Suppressor macrophage treated with lipopolysaccharide for 1 hour (primary cell): ENCODE data around the gene USP24.
A peak's percentile ranks its signal among the peaks of the same experiment; 100 is the strongest.

Source experiments
- DNase-seq, 3 donors: peaks; one replicate each; pipeline ENCODE4 v3.0.0-alpha.2; 2020 to 2022

USP24 gene

DNA sequence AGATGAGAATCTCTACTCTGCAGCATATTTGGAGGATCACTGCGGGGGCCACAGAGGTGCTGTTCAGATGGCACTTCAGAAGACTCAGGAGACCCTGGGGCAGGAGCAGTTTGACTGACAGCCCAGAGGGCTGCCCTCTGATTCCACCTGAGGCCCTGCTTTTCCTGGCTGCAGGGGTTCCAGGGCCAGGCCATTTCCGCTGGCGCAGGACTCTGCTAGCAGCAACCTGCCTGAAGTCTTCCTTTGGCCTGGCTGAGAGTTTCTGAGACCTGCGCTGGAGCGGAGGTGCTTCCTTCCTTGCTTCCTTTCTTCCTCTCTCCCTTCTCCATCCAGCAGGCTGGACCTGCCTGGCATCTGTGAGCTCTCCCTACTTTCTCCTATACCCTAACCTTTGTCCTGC, 164.0 kb downstream of the USP24 start:
- no peak for DNase-seq

DNA sequence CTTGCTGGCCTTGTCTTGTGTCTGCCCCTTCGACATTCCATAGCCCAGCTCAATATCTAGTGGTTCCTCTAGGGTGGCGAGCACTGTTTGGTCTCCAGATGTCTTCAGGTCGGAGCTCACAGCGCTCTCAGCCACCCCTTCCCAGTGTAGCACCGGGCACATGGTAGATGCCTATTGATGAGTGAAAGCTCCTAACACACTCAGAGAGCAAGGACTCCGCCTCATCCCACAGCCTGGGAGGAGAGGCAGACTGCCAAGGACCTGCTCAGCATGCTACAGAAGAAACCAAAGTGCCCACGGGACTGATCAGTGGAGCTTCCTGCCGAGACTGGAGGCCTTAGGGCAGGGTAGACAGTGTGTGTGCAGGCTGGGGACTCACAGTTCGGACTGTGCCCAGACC, 164.9 kb downstream of the USP24 start:
- no peak for DNase-seq

GRCh38 chr1:55049914-55050278, 165.3 kb downstream of the USP24 start:
- no peak for DNase-seq

DNA sequence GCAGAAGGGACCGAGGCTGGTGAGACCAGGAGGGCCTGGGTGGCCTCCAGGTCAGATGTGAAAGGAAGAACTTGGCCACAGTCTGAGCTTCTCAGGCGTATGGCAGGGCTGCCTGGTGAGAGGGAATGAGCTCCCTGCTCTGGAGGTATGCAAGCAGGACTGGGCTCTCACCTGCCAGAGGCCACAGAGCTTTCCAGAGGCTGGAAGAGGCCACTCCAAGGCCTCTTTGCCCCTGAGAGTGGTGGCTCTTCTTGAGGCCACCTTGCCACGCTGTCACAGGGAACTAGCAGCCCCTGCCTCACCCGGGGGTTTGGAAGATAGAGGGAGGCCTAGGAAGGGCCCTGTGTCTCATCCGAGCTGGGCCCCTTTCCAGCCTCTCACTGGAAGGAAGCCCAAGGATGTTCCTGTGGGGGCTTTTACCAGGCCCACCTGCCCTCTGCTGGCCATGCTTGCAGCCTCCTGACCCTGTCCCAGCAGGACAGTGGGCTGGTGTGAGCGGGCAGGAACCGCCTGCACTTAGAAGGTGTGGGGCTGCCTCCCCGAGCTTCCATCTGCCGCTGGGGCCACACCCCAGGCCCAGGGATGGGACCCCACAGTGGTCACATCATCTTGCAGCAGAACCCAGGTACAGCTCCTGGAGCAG, 165.8 kb downstream of the USP24 start:
- DNase-seq, result no peak

GRCh38 chr1:55048453-55049270, 166.5 kb downstream of the USP24 start:
- no peak for DNase-seq

GRCh38 chr1:55047611-55048010, 167.6 kb downstream of the USP24 start:
- DNase-seq, result no peak

GRCh38 chr1:55046871-55047270, 168.3 kb downstream of the USP24 start:
- no peak for DNase-seq

DNA sequence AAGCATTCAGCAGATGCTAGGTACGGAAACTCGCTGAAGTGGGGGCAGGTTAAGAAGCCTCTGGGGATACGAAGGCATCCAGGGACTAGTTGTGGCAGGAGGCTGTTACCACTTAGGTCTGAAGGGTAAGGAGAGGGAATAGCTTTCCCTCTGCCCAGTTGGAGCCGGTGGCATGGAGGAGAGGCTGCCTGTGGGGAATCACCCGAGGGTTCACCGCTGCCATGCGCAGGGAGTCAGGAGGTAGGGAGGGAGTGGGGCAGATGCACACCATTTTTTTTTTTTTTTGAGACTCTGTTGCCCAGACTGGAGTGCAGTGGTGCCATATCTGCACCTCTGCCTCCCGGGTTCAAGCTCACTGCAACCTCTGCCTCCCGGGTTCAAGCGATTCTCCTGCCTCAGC, 169.7 kb downstream of the USP24 start:
- DNase-seq, result no peak

- no peak for DNase-seq
Observed at GRCh38 chr1:55044617-55045397, 170.4 kb downstream of the USP24 start.

GRCh38 chr1:55043726-55044125, 171.4 kb downstream of the USP24 start:
- no peak for DNase-seq

DNA sequence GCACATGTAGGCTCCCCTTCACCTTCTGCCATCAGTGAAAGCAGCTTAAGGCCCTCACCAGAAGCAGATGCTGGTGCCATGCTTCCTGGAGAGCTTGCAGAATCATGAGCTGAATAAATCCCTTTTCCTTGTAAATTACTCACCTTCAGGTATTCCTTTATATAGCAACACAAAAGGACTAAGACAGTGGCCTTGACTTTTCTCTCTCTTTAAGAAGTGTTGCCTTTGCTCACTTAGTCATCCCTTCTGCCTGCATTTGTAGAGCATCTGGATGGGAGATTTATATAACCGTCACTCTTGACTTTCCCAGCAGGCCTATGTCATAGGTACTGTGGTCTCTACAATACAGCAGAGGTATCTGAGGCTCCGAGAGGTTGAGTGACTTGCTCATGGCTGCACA, 172.2 kb downstream of the USP24 start:
- DNase-seq, result no peak

DNA sequence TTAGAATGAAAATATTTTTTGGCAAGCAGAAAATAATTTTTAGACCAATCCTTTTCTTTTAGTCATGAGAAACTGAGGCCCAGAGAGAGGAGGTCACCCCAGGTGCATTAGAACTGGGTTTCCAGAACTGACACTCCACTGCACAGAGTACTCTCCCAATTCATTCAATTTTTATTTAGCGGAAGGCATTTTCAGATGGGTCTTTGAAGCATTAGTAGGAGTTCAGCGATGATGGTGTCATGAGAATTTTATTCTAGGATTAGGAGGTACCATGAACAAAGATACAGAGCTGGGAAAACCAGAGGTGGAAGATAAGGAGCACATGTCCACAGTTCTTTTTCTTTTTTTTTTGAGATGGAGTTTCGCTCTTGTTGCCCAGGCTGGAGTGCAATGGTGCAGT, 173.6 kb downstream of the USP24 start:
- no peak for DNase-seq

DNA sequence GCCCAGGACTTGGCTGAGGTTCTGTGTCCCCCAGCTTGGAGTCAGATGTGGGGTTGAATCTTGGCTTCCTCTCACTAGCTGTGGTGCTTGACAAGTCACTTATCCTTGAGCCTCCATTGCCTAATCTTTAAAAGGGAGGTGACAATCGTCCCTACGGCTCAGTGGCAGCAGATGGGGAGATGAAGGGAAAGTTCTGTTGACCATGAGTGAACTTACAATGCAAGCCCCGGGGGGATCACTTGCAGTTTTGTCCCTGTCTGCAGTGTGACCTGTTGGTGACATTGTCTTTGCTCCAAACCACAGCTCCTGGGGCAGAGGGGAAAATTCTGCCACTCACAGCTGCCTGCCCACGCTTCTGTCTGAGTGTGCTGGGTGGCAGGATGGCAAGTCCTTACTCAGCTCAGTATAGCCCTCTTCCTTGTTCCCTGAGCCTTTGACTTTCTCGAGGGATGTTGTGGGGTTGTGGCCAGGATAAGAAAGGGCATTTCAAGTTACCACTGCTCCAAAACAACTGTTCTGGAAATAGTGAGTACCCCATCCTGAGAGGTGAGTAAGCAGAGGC, 174.2 kb downstream of the USP24 start:
- peak; percentile 27 to 37 (median 37) for DNase-seq

DNA sequence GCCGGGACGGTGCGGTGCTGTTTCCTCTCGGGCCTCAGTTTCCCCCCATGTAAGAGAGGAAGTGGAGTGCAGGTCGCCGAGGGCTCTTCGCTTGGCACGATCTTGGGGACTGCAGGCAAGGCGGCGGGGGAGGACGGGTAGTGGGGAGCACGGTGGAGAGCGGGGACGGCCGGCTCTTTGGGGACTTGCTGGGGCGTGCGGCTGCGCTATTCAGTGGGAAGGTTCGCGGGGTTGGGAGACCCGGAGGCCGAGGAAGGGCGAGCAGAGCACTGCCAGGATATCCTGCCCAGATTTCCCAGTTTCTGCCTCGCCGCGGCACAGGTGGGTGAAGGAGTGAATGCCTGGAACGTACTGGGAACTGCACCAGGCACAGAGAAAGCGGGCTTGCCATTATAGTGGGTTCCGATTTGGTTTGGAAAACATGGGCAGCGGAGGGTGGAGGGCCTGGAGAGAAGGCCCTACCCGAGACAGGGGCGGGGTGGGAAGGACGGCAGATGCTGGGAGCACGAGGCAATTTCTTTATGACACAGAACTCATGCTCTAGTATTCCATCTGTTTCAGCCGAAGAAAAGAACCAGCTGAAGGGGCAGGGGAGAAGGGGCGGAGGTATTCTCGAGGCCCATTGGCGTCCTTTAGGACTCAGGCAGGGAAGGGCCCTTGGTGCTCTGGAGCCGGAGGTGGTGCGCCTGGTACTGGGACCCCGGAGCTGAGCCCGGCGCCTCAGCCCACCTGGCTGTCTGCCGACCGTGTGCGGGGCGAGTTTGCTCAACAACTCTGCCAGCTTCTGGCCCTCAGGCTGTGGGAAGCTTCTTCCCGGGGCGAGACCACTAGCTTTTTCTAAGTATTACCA, 174.9 kb downstream of the USP24 start:
- DNase-seq, result no peak

GRCh38 chr1:55039342-55040082, 175.7 kb downstream of the USP24 start, which contains the start of gene PCSK9:
PCSK9 (plus strand) TSS chr1:55039548; CDS start chr1:55039838, 290 bp downstream.
- peak in 1 of 3 donors; percentile 6 for DNase-seq

DNA sequence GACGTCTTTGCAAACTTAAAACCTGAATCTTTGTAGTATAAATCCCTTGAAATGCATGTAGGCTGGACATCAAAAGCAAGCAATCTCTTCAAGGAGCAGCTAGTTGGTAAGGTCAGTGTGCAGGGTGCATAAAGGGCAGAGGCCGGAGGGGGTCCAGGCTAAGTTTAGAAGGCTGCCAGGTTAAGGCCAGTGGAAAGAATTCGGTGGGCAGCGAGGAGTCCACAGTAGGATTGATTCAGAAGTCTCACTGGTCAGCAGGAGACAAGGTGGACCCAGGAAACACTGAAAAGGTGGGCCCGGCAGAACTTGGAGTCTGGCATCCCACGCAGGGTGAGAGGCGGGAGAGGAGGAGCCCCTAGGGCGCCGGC, 176.2 kb downstream of the USP24 start:
- DNase-seq, result no peak

GRCh38 chr1:55038552-55038838, 176.7 kb downstream of the USP24 start:
- no peak for DNase-seq

DNA sequence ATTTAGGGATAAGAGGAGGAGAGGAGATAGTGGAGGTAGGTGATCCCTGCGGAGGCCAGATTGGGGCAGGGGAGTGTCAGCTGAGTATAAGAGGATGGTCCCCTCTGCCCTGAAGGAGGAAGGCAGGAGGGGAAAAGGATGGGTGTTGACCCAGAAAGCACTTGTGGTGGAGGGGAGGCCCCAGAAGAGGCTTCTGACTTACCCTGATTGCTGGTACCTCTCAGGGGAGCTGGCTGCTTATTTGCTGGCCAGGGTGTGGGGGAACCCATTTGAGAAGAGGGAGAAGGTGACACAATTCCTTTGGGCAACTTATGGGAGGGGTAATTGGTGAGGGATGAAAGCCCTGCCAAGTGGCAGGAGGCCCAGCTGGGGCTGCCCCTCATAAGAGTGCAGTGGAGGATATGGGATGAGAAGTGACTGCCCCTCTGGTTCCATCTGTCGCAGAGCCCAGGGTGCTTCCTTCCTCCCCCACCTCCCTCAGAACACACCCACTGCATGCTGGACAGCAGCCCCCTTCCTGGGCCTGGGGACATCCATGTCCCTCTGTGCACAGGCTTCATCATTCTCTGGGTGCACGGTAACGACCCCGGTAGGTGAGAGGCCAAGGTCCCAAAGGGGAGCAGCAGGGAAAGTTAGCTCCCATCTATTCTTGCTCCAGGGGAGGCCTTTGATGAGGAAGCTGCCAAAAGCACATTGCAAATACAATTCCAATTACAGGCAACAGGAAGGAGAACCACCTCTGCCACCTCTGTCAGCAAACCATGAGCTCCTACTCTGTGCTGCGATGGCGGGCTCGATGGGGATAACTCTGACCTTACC, 177.2 kb downstream of the USP24 start:
- DNase-seq, result no peak

DNA sequence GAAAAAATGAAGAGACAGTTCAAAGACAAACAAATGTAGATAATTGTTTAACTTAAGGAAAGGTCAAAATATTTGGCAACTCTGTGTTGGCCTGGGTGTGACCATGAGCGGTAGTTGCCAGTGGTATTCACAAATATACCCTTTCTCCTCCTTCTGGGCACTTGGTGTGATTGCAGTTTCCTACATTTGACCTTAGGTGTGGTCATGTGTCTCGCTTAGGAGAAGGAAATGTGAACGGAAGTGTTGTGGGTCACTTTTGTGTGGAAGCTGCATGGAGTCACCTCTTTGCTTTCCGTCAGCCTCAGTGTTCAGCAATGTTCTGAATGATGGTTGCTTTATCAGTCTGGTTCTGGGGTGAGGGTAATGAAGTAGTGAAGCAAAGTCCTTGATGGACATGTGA, 179.3 kb downstream of the USP24 start:
- peak; percentile 41 to 57 (median 55) for DNase-seq

DNA sequence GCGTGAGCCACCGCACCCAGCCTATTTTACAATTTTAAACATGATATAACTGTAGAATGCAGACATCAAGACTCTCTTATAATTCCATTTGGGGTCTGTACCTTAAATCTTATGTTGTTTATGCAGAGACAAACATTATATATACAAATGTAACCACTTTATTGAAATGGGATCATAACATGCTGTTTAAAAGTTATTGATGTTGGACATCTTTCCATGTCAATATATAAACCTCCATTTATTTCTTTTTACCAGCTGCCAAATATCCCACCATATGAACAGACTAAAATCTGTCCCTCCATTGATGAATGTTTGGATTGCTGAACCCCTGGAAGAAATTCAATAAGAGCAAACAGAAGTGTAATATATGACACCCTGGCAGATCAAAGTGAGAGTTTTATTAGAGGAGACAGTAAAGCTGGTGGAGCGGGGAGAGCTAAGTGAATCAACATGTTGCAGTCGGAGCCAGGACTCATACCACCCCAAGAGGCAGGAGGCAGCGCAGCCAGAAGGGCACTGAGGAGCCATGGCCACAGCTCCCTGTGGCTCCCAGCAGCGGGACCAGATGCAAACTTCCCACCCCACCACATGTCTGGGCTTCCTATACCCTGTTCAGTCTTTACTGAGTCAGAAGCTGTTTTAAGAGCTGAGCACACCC, 180.6 kb downstream of the USP24 start:
- no peak for DNase-seq

GRCh38 chr1:55033265-55033614, 181.9 kb downstream of the USP24 start:
- DNase-seq, result no peak
